Peyer's patch (tissue), 4 donors: Measurements from ENCODE around the gene KIAA1614.

ENCODE experiments used
- POLR2A ChIP-seq, 2 donors: fragments of 450-650 bp; IDR thresholded peaks; one replicate each; pipeline ENCODE4 v1.5.1; 2017; ENCODE audit warnings: antibody characterized with exemption in 2 of 2, mild to moderate bottlenecking in 2 of 2, moderate library complexity in 2 of 2
- TF ChIP-seq, protein P1 (sequence below), 6 experiments: fragments of 450-650 bp in 4 of 6; fragments of 200-600 bp in 2 of 6; sonication (generic) in 1 of 6; IDR thresholded peaks; one replicate each; pipeline ENCODE4 v1.5.1; 2017 to 2019; ENCODE audit warnings: antibody characterized with exemption in 6 of 6, mild to moderate bottlenecking in 3 of 6, moderate library complexity in 1 of 6

DNA sequence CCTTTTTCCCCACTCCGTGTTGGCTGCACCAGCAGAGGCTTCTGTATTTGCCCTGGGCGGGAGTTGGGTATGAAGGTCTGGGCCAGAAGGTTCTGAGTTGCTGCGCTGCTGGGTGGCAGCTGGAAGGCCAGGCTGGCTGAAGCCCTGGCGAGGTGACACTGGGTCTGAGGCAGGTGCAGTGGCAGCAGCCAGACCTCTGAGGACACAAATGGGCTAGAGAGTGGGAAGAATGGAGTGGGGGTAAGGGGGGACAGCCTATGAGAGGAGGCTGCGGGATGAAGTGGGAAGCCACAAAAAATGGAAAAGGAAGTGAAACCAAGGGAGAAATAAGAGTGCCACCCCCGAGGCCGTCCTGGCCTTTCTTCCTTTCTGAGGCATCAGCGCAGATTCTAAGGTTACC lies 56.7 kb downstream of the KIAA1614 start:
- TF ChIP-seq, protein P1, sequence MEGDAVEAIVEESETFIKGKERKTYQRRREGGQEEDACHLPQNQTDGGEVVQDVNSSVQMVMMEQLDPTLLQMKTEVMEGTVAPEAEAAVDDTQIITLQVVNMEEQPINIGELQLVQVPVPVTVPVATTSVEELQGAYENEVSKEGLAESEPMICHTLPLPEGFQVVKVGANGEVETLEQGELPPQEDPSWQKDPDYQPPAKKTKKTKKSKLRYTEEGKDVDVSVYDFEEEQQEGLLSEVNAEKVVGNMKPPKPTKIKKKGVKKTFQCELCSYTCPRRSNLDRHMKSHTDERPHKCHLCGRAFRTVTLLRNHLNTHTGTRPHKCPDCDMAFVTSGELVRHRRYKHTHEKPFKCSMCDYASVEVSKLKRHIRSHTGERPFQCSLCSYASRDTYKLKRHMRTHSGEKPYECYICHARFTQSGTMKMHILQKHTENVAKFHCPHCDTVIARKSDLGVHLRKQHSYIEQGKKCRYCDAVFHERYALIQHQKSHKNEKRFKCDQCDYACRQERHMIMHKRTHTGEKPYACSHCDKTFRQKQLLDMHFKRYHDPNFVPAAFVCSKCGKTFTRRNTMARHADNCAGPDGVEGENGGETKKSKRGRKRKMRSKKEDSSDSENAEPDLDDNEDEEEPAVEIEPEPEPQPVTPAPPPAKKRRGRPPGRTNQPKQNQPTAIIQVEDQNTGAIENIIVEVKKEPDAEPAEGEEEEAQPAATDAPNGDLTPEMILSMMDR (IDR thresholded peaks at IDR 0.05), result no peak
- TF ChIP-seq POLR2A (IDR thresholded peaks at IDR 0.05), result no peak
